CD4-positive, alpha-beta memory T cell (primary cell): ENCODE data around the gene RAB6A. TPM values are rescaled to one million over a fixed set of nuclear protein-coding genes. Genes with fewer than 3 reads are reported as not detected.
A peak's percentile ranks its signal among the peaks of the same experiment; 100 is the strongest.

Experiments
- CTCF ChIA-PET: fragments of 350-600 bp; sonication (Branson Sonifier 250); formaldehyde crosslinking; loops from one replicate; lab custom pipeline; 2021; ENCODE audit warnings: inconsistent platforms; ENCODE audit not compliant: partially characterized antibody; lab: Charles Lee
- POLR2A ChIA-PET: fragments of 350-600 bp; sonication (Branson Sonifier 250); formaldehyde crosslinking; loops from one replicate; lab custom pipeline; 2021; ENCODE audit not compliant: partially characterized antibody; lab: Charles Lee
- DNase-seq, 5 donors: peaks; one replicate each; pipeline versions ENCODE4 v3.0.0 to v3.0.0-alpha.2; 2020 to 2022; ENCODE audit warnings: mixed read lengths in 1 of 5
- H3K27ac ChIP-seq: one replicate; pipeline ENCODE4 v1.7.0; 2013; ENCODE audit warnings: low read depth, low read length
- H3K27me3 ChIP-seq: 2 replicates; pipeline ENCODE4 v1.7.0; 2013; ENCODE audit warnings: mild to moderate bottlenecking, low read length, moderate library complexity; ENCODE audit not compliant: insufficient read depth
- H3K36me3 ChIP-seq: 2 replicates; pipeline ENCODE4 v1.7.0; 2013; ENCODE audit warnings: mild to moderate bottlenecking, low read length, moderate library complexity; ENCODE audit not compliant: insufficient read depth
- H3K4me1 ChIP-seq: 2 replicates; pipeline ENCODE4 v1.7.0; 2013; ENCODE audit warnings: mild to moderate bottlenecking, low read length, moderate library complexity; ENCODE audit not compliant: insufficient read depth
- H3K4me3 ChIP-seq, 2 donors: one replicate each; pipeline ENCODE4 v1.7.0; 2013; ENCODE audit warnings: low read length in 2 of 2, mild to moderate bottlenecking in 1 of 2
- H3K9me3 ChIP-seq, 2 donors: one replicate each; pipeline ENCODE4 v1.7.0; 2013; ENCODE audit warnings: low read length in 2 of 2, control low read depth in 1 of 2; ENCODE audit not compliant: control insufficient read depth in 1 of 2
- H3K27ac Mint-ChIP-seq, 7 donors: one replicate each; pipeline ENCODE4 v1.8.0; 2020 to 2021; ENCODE audit warnings: mixed read lengths in 7 of 7, mild to moderate bottlenecking in 6 of 7, inconsistent platforms in 3 of 7, moderate library complexity in 3 of 7
- H3K27me3 Mint-ChIP-seq, 2 donors: one replicate each; pipeline ENCODE4 v1.8.0; 2020 to 2021; ENCODE audit warnings: mixed read lengths in 2 of 2
- H3K36me3 Mint-ChIP-seq, 2 donors: one replicate each; pipeline ENCODE4 v1.8.0; 2020 to 2021; ENCODE audit warnings: mixed read lengths in 2 of 2, inconsistent platforms in 1 of 2, mild to moderate bottlenecking in 1 of 2
- H3K4me1 Mint-ChIP-seq, 4 donors: one replicate each; pipeline ENCODE4 v1.8.0; 2020 to 2021; ENCODE audit warnings: mixed read lengths in 4 of 4, mild to moderate bottlenecking in 1 of 4
- H3K4me3 Mint-ChIP-seq, 8 donors: one replicate each; pipeline ENCODE4 v1.8.0; 2020 to 2021; ENCODE audit warnings: mixed read lengths in 8 of 8, mild to moderate bottlenecking in 7 of 8, moderate library complexity in 6 of 8, inconsistent platforms in 3 of 8
- H3K9me3 Mint-ChIP-seq, 8 donors: one replicate each; pipeline ENCODE4 v1.8.0; 2020 to 2021; ENCODE audit warnings: mixed read lengths in 8 of 8, mild to moderate bottlenecking in 5 of 8, inconsistent platforms in 3 of 8, moderate library complexity in 1 of 8
- intact Hi-C: fragments of 100-400 bp; cut with micrococcal nuclease; formaldehyde crosslinking; loops from one replicate; pipeline ENCODE4 v1.15.1; 2023
- polyA plus RNA-seq, 2 donors: library from polyadenylated mRNA; unstranded; fragments of 300-500 nt; fragmentation: Illumina TruSeq; gene quantifications; one replicate each; pipeline ENCODE4 v1.2.3, GENCODE V29; 2021
- total RNA-seq, 2 experiments: library from RNA; stranded (reverse); gene quantifications; one replicate each; pipeline ENCODE4 v1.2.3, GENCODE V29; 2021

Gene RAB6A
- total and polyA plus RNA-seq, 4 experiments from 2014 or later = 102 to 129 (median 120) TPM

DNA sequence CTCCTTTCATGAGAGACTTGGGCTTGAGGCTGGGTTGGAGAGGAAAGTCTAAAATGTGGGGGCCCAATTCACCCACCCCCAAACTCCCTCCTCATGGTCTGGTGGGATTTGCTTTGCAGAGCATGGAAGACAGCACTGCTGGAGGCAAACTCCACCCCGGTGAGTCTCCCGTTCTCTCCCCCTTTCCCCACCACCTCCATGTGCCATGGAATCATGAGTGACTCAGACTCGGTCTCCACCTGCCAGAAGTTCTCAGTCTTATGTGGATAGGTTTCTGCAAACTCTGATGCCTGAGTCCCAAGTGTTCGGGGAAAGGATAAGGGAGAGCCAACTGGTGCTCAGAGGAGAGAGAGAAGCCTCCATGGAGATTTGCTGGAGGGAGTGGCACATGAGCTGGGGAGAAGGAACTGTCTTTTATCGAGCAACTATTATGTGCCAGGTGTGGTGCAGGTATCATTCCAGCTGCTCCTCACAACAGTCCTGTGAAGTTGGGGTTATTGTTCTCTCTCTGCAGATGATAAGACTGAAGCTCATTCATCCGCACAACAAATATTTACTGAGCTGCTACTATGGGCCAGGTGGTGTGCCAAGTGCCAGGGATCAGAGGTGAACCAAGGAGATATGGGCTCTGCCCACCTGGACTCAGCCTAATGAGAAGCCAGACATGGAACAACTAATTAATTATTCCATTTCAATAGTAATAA lies 107.9 kb downstream of the RAB6A start:
- H3K4me1 Mint-ChIP-seq = peaks cover 2 to 9% (median 6%) of the 10 kb centered on the region in 4 donors
- Histone ChIP-seq H3K36me3 (no peaks in the 10 kb centered on the region), H3K4me3 (no peak overlapping the region), H3K27ac (no peak overlapping the region), H3K4me1 (peaks cover 3% of the 10 kb centered on the region), H3K27me3 (no peaks in the 10 kb centered on the region), H3K9me3 (no peaks in the 10 kb centered on the region)
- DNase-seq = no peak
- H3K9me3 Mint-ChIP-seq = peaks cover 0 to 3% (median 0%) of the 10 kb centered on the region in 8 donors
- peaks cover 16 to 40% of the 10 kb centered on the region in 2 donors for H3K36me3 Mint-ChIP-seq
- ChIA-PET CTCF (interaction anchor here (2.8 kb wide), 1 partner anchor 28 kb away, joined by 10 read pairs; no protein-coding TSS in a partner anchor), POLR2A (no interaction called here)
- H3K27ac Mint-ChIP-seq = peak overlapping the region in 2 of 7 donors; percentile 35 to 46
- no peak overlapping the region for H3K4me3 Mint-ChIP-seq
- no peaks in the 10 kb centered on the region for H3K27me3 Mint-ChIP-seq
- intact Hi-C loops = no loop called here

DNA sequence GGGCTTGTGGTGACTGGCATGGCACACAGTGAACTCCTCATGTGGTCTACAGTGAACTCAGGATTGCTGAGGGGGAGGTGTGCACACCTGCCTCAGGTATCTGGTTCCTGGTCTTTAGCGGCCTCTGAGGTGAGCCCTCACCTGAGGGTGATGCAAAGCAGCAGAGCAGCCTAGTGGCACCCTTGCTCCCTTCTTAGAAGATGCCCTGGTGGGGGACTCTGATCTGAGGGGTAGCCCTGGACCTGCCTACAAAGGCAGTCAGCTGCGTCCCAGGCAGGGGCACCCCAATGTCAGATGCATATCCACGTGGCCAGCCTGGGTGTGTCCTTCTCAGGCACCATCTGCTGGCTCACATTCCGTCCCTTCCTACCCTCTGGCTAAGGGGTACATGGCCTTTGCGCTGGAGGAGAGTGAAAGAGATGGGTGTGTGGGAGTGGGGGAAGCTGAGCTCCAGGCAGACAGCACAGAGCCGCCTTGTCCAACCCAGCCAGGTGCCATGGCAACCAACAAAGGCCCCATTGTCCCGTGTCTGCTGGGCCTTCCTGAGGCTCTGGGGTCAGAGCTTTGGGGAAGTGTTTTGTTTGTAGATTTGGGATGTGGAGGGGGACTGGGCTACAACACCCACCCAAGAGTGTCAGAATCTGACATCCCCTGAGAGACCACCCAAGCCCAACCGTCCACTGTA lies 108.7 kb downstream of the RAB6A start:
- peaks cover 7 to 17% (median 12%) of the 10 kb centered on the region in 4 donors for H3K4me1 Mint-ChIP-seq
- Histone ChIP-seq H3K27me3 (no peaks in the 10 kb centered on the region), H3K36me3 (no peaks in the 10 kb centered on the region), H3K27ac (no peak overlapping the region), H3K4me1 (peaks cover 8% of the 10 kb centered on the region), H3K9me3 (no peaks in the 10 kb centered on the region), H3K4me3 (no peak overlapping the region)
- H3K36me3 Mint-ChIP-seq = peaks cover 16 to 40% of the 10 kb centered on the region in 2 donors
- intact Hi-C loops = no loop called here
- H3K27me3 Mint-ChIP-seq = no peaks in the 10 kb centered on the region
- no peak for DNase-seq
- ChIA-PET POLR2A (no interaction called here), CTCF (interaction anchor here (2.8 kb wide), 1 partner anchor 27 kb away, joined by 10 read pairs; no protein-coding TSS in a partner anchor)
- H3K4me3 Mint-ChIP-seq = no peak overlapping the region
- peaks cover 0 to 3% (median 0%) of the 10 kb centered on the region in 8 donors for H3K9me3 Mint-ChIP-seq
- peak overlapping the region in 3 of 7 donors; percentile 35 to 42 (median 37) for H3K27ac Mint-ChIP-seq

DNA sequence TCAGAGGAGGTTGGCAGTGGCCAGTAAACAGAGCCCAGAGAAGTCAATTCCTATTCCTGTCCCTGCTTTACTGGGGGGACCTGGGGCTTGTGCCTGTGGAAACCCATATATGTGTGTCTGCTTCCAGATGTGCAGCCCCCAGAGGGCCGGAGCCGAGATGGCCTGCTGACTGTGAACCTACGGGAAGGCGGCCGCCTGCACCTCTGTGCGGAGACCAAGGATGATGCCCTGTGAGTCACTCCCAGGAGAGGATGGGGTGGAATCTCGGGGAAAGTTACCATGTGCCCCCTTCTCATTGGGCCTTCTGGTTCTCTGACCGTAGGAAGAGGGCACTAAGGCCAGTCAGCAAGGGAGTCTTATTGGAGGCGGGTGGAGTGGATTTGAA lies 109.2 kb downstream of the RAB6A start:
- Mint-ChIP-seq H3K27me3 (no peaks in the 10 kb centered on the region), H3K4me1 (peaks cover 9 to 23% (median 17%) of the 10 kb centered on the region in 4 donors), H3K36me3 (peaks cover 16 to 40% of the 10 kb centered on the region in 2 donors), H3K27ac (no peak overlapping the region), H3K4me3 (no peak overlapping the region), H3K9me3 (peaks cover 0 to 4% (median 0%) of the 10 kb centered on the region in 8 donors)
- Histone ChIP-seq H3K27ac (no peak overlapping the region), H3K36me3 (no peaks in the 10 kb centered on the region), H3K4me3 (no peak overlapping the region), H3K9me3 (no peaks in the 10 kb centered on the region), H3K4me1 (peaks cover 8% of the 10 kb centered on the region), H3K27me3 (no peaks in the 10 kb centered on the region)
- CTCF ChIA-PET = interaction anchor here (1.1 kb wide), 1 partner anchor 26 kb away, joined by 4 read pairs; no protein-coding TSS in a partner anchor
- DNase-seq = no peak
- POLR2A ChIA-PET = no interaction called here
- intact Hi-C loops = no loop called here

DNA sequence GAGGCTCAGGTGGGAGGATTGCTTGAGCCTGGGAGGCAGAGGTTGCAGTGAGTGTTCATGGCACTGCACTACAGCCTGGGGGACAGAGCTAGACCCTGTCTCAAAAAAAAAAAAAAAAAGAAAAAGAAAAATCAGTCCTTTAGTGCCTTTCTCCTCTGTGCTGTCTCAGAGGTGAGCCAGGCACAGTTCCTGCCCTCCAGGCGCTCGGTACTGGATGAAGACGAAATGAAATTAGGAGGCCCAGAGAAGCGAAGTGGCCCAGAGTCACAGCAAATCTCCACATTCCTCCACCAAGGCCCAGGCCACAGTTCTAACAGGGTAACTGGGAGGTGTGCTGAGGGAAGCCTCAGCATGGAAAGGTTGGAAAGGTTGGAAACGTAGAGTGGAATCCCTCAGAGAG lies 109.6 kb downstream of the RAB6A start:
- CTCF ChIA-PET = interaction anchor here (1.1 kb wide), 1 partner anchor 25 kb away, joined by 4 read pairs; no protein-coding TSS in a partner anchor
- Histone ChIP-seq H3K27me3 (no peaks in the 10 kb centered on the region), H3K4me3 (no peak overlapping the region), H3K27ac (no peak overlapping the region), H3K36me3 (no peaks in the 10 kb centered on the region), H3K9me3 (no peaks in the 10 kb centered on the region), H3K4me1 (peaks cover 8% of the 10 kb centered on the region)
- Mint-ChIP-seq H3K27me3 (no peaks in the 10 kb centered on the region), H3K36me3 (peaks cover 16 to 39% of the 10 kb centered on the region in 2 donors), H3K9me3 (peaks cover 0 to 4% (median 0%) of the 10 kb centered on the region in 8 donors), H3K4me3 (no peak overlapping the region), H3K27ac (no peak overlapping the region), H3K4me1 (peaks cover 9 to 24% (median 17%) of the 10 kb centered on the region in 4 donors)
- no peak for DNase-seq
- intact Hi-C loops = no loop called here
- POLR2A ChIA-PET = no interaction called here

DNA sequence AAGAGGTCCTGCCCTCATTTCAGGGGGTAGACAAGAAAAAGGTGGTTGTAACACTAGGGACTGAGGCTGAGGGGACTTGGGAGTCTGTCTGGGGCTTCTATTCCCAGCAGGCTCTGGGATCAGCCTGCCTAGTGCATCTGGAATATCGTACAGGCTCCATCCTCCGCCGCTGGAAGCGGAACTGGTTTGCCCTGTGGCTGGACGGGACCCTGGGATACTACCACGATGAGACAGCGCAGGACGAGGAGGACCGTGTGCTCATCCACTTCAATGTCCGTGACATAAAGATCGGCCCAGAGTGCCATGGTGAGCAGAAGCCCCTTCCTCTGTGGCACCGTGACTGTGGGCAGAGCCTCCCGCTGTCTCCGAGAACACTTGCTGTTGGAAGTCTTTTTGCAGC lies 110.5 kb downstream of the RAB6A start:
- no peak overlapping the region for H3K27ac Mint-ChIP-seq
- DNase-seq = no peak
- peaks cover 16 to 34% of the 10 kb centered on the region in 2 donors for H3K36me3 Mint-ChIP-seq
- H3K4me1 Mint-ChIP-seq = peaks cover 9 to 24% (median 18%) of the 10 kb centered on the region in 4 donors
- Histone ChIP-seq H3K9me3 (no peaks in the 10 kb centered on the region), H3K4me3 (no peak overlapping the region), H3K27me3 (no peaks in the 10 kb centered on the region), H3K4me1 (peaks cover 8% of the 10 kb centered on the region), H3K27ac (no peak overlapping the region), H3K36me3 (no peaks in the 10 kb centered on the region)
- H3K4me3 Mint-ChIP-seq = peak overlapping the region in 1 of 8 donors; percentile 44
- no peaks in the 10 kb centered on the region for H3K27me3 Mint-ChIP-seq
- H3K9me3 Mint-ChIP-seq = peaks cover 0 to 4% (median 0%) of the 10 kb centered on the region in 8 donors
- intact Hi-C loops = no loop called here
- ChIA-PET POLR2A (interaction anchor here (1.7 kb wide), 1 partner anchor 25 kb away, joined by 4 read pairs; no protein-coding TSS in a partner anchor), CTCF (interaction anchor here (1.1 to 4.9 kb wide), 2 partner anchors 10 to 24 kb away, joined by 4 to 37 read pairs; no protein-coding TSS in a partner anchor)

DNA sequence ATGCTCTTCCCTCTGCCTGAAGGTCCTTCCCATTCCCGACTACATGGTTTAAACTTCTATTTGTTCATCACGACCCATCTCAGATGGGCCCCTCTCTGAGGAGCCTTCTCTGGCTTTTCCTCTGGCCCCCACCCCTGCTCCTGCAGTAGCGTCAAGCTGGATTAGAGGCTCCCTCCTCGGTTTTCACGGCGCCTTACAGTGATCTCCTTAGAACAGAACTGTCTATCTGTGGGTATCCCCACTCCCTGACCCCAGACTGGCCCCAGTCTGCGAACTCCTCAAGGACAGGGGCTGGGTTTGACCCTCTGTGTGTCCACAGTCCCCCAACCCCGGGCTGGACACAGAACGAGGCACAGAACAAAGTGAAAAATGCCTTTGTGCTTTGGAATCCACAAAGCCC lies 111.7 kb downstream of the RAB6A start:
- H3K9me3 ChIP-seq = no peaks in the 10 kb centered on the region
- peaks cover 9 to 24% (median 20%) of the 10 kb centered on the region in 4 donors for H3K4me1 Mint-ChIP-seq
- ChIA-PET POLR2A (interaction anchor here (1.4 to 1.7 kb wide), 2 partner anchors 23 to 247 kb away, joined by 3 to 4 read pairs; no protein-coding TSS in a partner anchor), CTCF (interaction anchor here (4.9 kb wide), 1 partner anchor 11 kb away, joined by 37 read pairs; no protein-coding TSS in a partner anchor)
- H3K27me3 Mint-ChIP-seq = no peaks in the 10 kb centered on the region
- H3K36me3 Mint-ChIP-seq = peaks cover 11 to 26% of the 10 kb centered on the region in 2 donors
- intact Hi-C loops = no loop called here
- no peaks in the 10 kb centered on the region for H3K27me3 ChIP-seq
- peaks cover 0 to 3% (median 0%) of the 10 kb centered on the region in 8 donors for H3K9me3 Mint-ChIP-seq
- DNase-seq = no peak
- peak overlapping the region in 5 of 7 donors; percentile 45 to 78 (median 55) for H3K27ac Mint-ChIP-seq
- peaks cover 8% of the 10 kb centered on the region for H3K4me1 ChIP-seq
- H3K27ac ChIP-seq = no peak overlapping the region
- H3K4me3 ChIP-seq = no peak overlapping the region
- H3K4me3 Mint-ChIP-seq = peak overlapping the region in 6 of 8 donors; percentile 9 to 74 (median 52)
- H3K36me3 ChIP-seq = no peaks in the 10 kb centered on the region
